ENCODE data around the gene CLRN2.

Gene CLRN2

DNA sequence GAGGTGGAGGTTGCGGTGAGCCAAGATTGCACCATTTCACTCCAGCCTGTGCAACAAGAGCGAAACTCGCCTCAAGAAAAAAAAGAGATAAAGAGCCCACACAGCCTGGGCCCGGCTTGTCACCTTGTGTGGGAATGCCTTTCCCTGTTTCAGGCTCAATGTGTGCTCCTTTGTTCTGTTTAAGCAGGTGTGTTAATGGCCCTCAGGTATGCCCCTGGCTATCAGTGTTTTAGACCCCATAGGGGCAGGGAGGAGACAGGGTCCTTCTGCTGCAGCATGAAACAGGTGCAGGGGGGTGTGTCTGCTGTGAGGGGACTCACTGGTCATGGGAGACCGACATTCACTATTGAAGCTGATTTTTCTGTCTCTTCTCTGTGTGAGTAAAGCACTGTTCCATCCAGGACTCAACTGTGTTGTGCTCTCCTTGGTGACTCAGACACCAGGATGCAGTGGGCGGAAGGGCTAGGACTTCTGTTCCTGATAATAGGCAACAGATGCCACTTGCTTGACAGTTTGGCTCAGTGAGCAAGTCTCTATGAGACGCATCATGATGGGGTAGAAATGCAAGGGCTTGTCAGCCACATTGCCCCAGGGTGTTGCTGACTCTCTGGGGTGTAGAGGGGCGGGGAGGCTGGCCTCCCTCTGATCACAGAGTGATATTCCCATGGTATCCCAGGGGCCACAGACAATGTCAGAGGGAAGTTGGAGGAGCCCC is 46.4 kb downstream of the CLRN2 start (continued):
- TF ChIP-seq, protein P1, sequence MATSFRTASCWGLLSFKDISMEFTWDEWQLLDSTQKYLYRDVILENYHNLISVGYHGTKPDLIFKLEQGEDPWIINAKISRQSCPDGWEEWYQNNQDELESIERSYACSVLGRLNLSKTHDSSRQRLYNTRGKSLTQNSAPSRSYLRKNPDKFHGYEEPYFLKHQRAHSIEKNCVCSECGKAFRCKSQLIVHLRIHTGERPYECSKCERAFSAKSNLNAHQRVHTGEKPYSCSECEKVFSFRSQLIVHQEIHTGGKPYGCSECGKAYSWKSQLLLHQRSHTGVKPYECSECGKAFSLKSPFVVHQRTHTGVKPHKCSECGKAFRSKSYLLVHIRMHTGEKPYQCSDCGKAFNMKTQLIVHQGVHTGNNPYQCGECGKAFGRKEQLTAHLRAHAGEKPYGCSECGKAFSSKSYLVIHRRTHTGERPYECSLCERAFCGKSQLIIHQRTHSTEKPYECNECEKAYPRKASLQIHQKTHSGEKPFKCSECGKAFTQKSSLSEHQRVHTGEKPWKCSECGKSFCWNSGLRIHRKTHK (tag by site-specific recombination; IDR thresholded peaks at IDR 0.05): no peak
- no peak for TF ChIP-seq GLIS2 (tag by site-specific recombination; IDR thresholded peaks at IDR 0.05)
- no peak for TF ChIP-seq ZNF514 (tag by site-specific recombination; IDR thresholded peaks at IDR 0.05)
- TF ChIP-seq, protein P2, sequence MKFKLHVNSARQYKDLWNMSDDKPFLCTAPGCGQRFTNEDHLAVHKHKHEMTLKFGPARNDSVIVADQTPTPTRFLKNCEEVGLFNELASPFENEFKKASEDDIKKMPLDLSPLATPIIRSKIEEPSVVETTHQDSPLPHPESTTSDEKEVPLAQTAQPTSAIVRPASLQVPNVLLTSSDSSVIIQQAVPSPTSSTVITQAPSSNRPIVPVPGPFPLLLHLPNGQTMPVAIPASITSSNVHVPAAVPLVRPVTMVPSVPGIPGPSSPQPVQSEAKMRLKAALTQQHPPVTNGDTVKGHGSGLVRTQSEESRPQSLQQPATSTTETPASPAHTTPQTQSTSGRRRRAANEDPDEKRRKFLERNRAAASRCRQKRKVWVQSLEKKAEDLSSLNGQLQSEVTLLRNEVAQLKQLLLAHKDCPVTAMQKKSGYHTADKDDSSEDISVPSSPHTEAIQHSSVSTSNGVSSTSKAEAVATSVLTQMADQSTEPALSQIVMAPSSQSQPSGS (tag by site-specific recombination; IDR thresholded peaks at IDR 0.05; ENCODE audit: low read depth): no peak
- TF ChIP-seq ZFP69B (tag by site-specific recombination; IDR thresholded peaks at IDR 0.05): no peak

DNA sequence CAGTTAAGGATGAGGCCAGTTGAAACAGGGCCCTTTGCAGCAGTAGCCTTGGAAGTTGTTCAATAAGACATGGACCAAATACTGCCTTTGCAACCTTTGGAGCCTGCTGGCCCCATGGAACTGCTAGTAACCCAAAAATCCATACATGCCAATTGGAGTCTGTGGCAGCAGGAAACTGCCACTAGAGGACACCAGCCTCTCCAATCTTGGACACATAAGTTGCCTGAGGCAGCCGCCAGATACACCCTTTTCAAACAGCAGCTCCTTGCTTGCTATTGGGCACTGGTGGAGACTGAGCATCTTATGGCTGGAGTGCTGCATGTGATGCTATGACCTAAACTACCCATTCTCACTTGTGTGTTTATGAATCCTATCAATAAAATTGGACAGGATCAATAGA is 47.2 kb downstream of the CLRN2 start:
- Histone ChIP-seq H3K4me1 (ENCODE audit: control insufficient read depth, insufficient read depth, low read length) (no peaks in the 10 kb centered on the region), H3K9me3 (ENCODE audit: control insufficient read depth, insufficient read depth, low read depth, low read length) (no peaks in the 10 kb centered on the region), H3K27ac (ENCODE audit: extremely low read depth, low read depth, low read length) (no peak overlapping the region), H3K4me3 (ENCODE audit: low read depth, low read length) (no peak overlapping the region), H3K36me3 (ENCODE audit: control insufficient read depth in 2 of 2, insufficient read depth in 1 of 2, low read length in 2 of 2) (no peaks in the 10 kb centered on the region)
- ChIA-PET POLR2A (no interaction called here), CTCF (no interaction called here)
- TF ChIP-seq PRDM1 (tag by site-specific recombination; IDR thresholded peaks at IDR 0.05) (no peak), SETDB1 (IDR thresholded peaks at IDR 0.05; ENCODE audit: insufficient read length, low read length) (no peak), ZFHX2 (tag by site-specific recombination; conservative IDR thresholded peaks at IDR 0.05) (no peak), YY1 (tag by site-specific recombination; IDR thresholded peaks at IDR 0.05) (no peak), ZNF404 (tag by site-specific recombination; IDR thresholded peaks at IDR 0.05) (no peak), ZNF776 (tag by site-specific recombination; IDR thresholded peaks at IDR 0.05; ENCODE audit: borderline replicate concordance) (no peak), KLF1 (tag by site-specific recombination; IDR thresholded peaks at IDR 0.05) (no peak), ZNF558 (tag by site-specific recombination; IDR thresholded peaks at IDR 0.05) (no peak)
- TF ChIP-seq, protein P3, sequence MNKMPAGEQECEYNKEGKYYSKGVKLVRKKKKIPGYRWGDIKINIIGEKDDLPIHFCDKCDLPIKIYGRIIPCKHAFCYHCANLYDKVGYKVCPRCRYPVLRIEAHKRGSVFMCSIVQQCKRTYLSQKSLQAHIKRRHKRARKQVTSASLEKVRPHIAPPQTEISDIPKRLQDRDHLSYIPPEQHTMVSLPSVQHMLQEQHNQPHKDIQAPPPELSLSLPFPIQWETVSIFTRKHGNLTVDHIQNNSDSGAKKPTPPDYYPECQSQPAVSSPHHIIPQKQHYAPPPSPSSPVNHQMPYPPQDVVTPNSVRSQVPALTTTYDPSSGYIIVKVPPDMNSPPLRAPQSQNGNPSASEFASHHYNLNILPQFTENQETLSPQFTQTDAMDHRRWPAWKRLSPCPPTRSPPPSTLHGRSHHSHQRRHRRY (tag by site-specific recombination; IDR thresholded peaks at IDR 0.05): no peak

DNA sequence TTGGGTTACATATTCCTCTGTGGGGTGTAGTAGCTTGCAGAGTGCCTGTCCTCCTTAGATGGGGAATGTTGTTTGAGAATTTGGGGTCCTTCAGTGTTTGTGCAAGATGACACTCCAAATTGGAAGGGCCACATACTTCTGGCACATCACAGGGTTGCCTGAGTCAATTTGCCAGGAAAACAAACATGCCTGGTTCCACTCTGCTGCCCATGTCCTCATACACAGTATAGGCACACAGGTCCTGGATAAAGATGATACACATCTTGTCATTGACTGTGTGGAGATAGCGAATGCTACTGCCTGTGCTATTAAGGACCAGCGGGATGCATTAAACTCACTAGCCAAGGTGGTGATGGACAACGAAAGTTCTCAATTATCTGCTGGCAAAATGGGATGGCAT is 50.9 kb downstream of the CLRN2 start:
- Histone ChIP-seq H3K4me1 (ENCODE audit: control insufficient read depth, insufficient read depth, low read length) (no peaks in the 10 kb centered on the region), H3K27ac (ENCODE audit: extremely low read depth, low read depth, low read length) (no peak overlapping the region), H3K36me3 (ENCODE audit: control insufficient read depth in 2 of 2, insufficient read depth in 1 of 2, low read length in 2 of 2) (no peaks in the 10 kb centered on the region), H3K9me3 (ENCODE audit: control insufficient read depth, insufficient read depth, low read depth, low read length) (no peaks in the 10 kb centered on the region), H3K4me3 (ENCODE audit: low read depth, low read length) (no peak overlapping the region)
- no peak for TF ChIP-seq ZBTB8A (tag by site-specific recombination; IDR thresholded peaks at IDR 0.05)
- no peak for TF ChIP-seq ZNF560 (tag by site-specific recombination; IDR thresholded peaks at IDR 0.05; ENCODE audit: borderline replicate concordance)
- TF ChIP-seq ZNF133 (tag by site-specific recombination; IDR thresholded peaks at IDR 0.05): no peak
- TF ChIP-seq ZNF549 (tag by site-specific recombination; IDR thresholded peaks at IDR 0.05): no peak
- TF ChIP-seq ZBTB1 (tag by site-specific recombination; IDR thresholded peaks at IDR 0.05): no peak
- TF ChIP-seq, protein P4, sequence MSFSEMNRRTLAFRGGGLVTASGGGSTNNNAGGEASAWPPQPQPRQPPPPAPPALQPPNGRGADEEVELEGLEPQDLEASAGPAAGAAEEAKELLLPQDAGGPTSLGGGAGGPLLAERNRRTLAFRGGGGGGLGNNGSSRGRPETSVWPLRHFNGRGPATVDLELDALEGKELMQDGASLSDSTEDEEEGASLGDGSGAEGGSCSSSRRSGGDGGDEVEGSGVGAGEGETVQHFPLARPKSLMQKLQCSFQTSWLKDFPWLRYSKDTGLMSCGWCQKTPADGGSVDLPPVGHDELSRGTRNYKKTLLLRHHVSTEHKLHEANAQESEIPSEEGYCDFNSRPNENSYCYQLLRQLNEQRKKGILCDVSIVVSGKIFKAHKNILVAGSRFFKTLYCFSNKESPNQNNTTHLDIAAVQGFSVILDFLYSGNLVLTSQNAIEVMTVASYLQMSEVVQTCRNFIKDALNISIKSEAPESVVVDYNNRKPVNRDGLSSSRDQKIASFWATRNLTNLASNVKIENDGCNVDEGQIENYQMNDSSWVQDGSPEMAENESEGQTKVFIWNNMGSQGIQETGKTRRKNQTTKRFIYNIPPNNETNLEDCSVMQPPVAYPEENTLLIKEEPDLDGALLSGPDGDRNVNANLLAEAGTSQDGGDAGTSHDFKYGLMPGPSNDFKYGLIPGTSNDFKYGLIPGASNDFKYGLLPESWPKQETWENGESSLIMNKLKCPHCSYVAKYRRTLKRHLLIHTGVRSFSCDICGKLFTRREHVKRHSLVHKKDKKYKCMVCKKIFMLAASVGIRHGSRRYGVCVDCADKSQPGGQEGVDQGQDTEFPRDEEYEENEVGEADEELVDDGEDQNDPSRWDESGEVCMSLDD (tag by site-specific recombination; IDR thresholded peaks at IDR 0.05): no peak
- TF ChIP-seq KLF9 (tag by site-specific recombination; IDR thresholded peaks at IDR 0.05; ENCODE audit: low read depth): no peak
- ChIA-PET POLR2A (no interaction called here), CTCF (no interaction called here)
